Kidney epithelial cell (primary cell): ENCODE measurements around the gene CMSS1. TPM values are rescaled to one million over a fixed set of nuclear protein-coding genes. Genes with fewer than 3 reads are reported as not detected.

Experiments
- DNase-seq: peaks from one replicate; pipeline ENCODE4 v3.0.0-alpha.2; 2010; ENCODE audit warnings: low read depth
- H3K27me3 ChIP-seq: 2 replicates; pipeline ENCODE4 v1.6.0; 2011; ENCODE audit warnings: low read length; ENCODE audit not compliant: control insufficient read depth, insufficient read depth
- H3K36me3 ChIP-seq: 2 replicates; pipeline ENCODE4 v1.5.1; 2011; ENCODE audit warnings: low read length; ENCODE audit not compliant: control insufficient read depth, insufficient read depth
- H3K4me3 ChIP-seq: 2 replicates; pipeline ENCODE4 v1.5.1; 2011; ENCODE audit warnings: low read depth, mild to moderate bottlenecking, control low read depth, low read length
- CTCF ChIP-seq: IDR thresholded peaks from 2 replicates; pipeline ENCODE4 v1.5.1; 2011; ENCODE audit warnings: mild to moderate bottlenecking, moderate library complexity, low read length, control low read depth, inconsistent platforms; ENCODE audit not compliant: insufficient read depth, poor library complexity, severe bottlenecking
- total RNA-seq: library from RNA; depleted of rRNA; stranded (reverse); fragments of >200 nt; gene quantifications from 2 replicates; pipeline ENCODE4 v1.2.3, GENCODE V29; 2015

The CMSS1 gene
- total RNA-seq, 1 donor from 2014 or later, result 36.9 TPM

GRCh38 chr3:99858469-99858868 lies 40.8 kb downstream of the CMSS1 start:
- Histone ChIP-seq H3K27me3 (no peaks in the 10 kb centered on the region), H3K4me3 (no peak overlapping the region), H3K36me3 (peaks cover 8% of the 10 kb centered on the region)
- no peak for TF ChIP-seq CTCF
- no peak for DNase-seq

GRCh38 chr3:99859825-99860224 lies 42.2 kb downstream of the CMSS1 start:
- peaks cover 8% of the 10 kb centered on the region for H3K36me3 ChIP-seq
- peak; percentile 90 for DNase-seq
- H3K4me3 ChIP-seq, result no peak overlapping the region

GRCh38 chr3:99861216-99861615 lies 43.6 kb downstream of the CMSS1 start:
- TF ChIP-seq CTCF, result no peak
- Histone ChIP-seq H3K27me3 (no peaks in the 10 kb centered on the region), H3K36me3 (peaks cover 8% of the 10 kb centered on the region), H3K4me3 (no peak overlapping the region)
- DNase-seq, result no peak

More at GRCh38 chr3:99859825-99860224, 42.2 kb downstream of the CMSS1 start:
- no peaks in the 10 kb centered on the region for H3K27me3 ChIP-seq
- TF ChIP-seq CTCF, result no peak

GRCh38 chr3:99862208-99862607 lies 44.5 kb downstream of the CMSS1 start:
- no peak for TF ChIP-seq CTCF
- DNase-seq, result no peak
- Histone ChIP-seq H3K36me3 (peaks cover 8% of the 10 kb centered on the region), H3K27me3 (no peaks in the 10 kb centered on the region), H3K4me3 (no peak overlapping the region)

- no peak for TF ChIP-seq CTCF
- Histone ChIP-seq H3K4me3 (no peak overlapping the region), H3K27me3 (no peaks in the 10 kb centered on the region), H3K36me3 (peaks cover 8% of the 10 kb centered on the region)
- no peak for DNase-seq
These were observed 45.3 kb downstream of the CMSS1 start for GRCh38 chr3:99863002-99863401.

GRCh38 chr3:99863588-99863987 lies 45.9 kb downstream of the CMSS1 start:
- H3K4me3 ChIP-seq, result no peak overlapping the region
- no peak for DNase-seq
- H3K27me3 ChIP-seq, result no peaks in the 10 kb centered on the region
- TF ChIP-seq CTCF, result no peak
- H3K36me3 ChIP-seq, result peaks cover 7% of the 10 kb centered on the region
